Glutamatergic neuron (in vitro differentiated cells): ENCODE results near the gene ZNRF1. TPM values are rescaled to one million over a fixed set of nuclear protein-coding genes. Genes with fewer than 3 reads are reported as not detected.

Experiments used
- DNase-seq: peaks from one replicate; pipeline ENCODE4 v3.0.0; 2022
- H3K27ac Mint-ChIP-seq: one replicate; pipeline ENCODE4 v1.8.0; 2020; ENCODE audit warnings: mild to moderate bottlenecking, mixed read lengths, inconsistent platforms; ENCODE audit not compliant: unreplicated experiment
- H3K27me3 Mint-ChIP-seq: one replicate; pipeline ENCODE4 v1.8.0; 2020; ENCODE audit warnings: mild to moderate bottlenecking, moderate library complexity, mixed read lengths, inconsistent platforms; ENCODE audit not compliant: unreplicated experiment
- H3K36me3 Mint-ChIP-seq: one replicate; pipeline ENCODE4 v1.8.0; 2020; ENCODE audit warnings: mild to moderate bottlenecking, mixed read lengths, inconsistent platforms; ENCODE audit not compliant: unreplicated experiment
- H3K4me1 Mint-ChIP-seq: one replicate; pipeline ENCODE4 v1.8.0; 2020; ENCODE audit warnings: mild to moderate bottlenecking, low read depth, mixed read lengths, inconsistent platforms; ENCODE audit not compliant: unreplicated experiment
- H3K4me3 Mint-ChIP-seq: one replicate; pipeline ENCODE4 v1.8.0; 2020; ENCODE audit warnings: mild to moderate bottlenecking, mixed read lengths, inconsistent platforms; ENCODE audit not compliant: unreplicated experiment
- H3K9me3 Mint-ChIP-seq: one replicate; pipeline ENCODE4 v1.8.0; 2020; ENCODE audit warnings: mild to moderate bottlenecking, moderate library complexity, mixed read lengths, inconsistent platforms; ENCODE audit not compliant: unreplicated experiment
- CTCF ChIP-seq: fragments of 200-600 bp; sonication (generic); IDR thresholded peaks from one replicate; pipeline ENCODE4 v1.5.0; 2021; ENCODE audit not compliant: partially characterized antibody, unreplicated experiment
- total RNA-seq: library from RNA; stranded (reverse); fragmentation: NEBNext Ultra II Directional; extraction: Animal tissue kit (Norgen Biotek cat#: 25700); gene quantifications from one replicate; pipeline ENCODE4 v1.2.1, GENCODE V29; 2021; ENCODE audit not compliant: unreplicated experiment

Gene ZNRF1
- total RNA-seq, 1 donor from 2014 or later, result 55.3 TPM

- Mint-ChIP-seq H3K9me3 (peaks cover 3% of the 10 kb centered on the region), H3K4me1 (peaks cover 3% of the 10 kb centered on the region), H3K27ac (no peak overlapping the region), H3K27me3 (peaks cover 5% of the 10 kb centered on the region), H3K4me3 (no peak overlapping the region), H3K36me3 (peaks cover 2% of the 10 kb centered on the region)
- no peak for TF ChIP-seq CTCF
- no peak for DNase-seq
Observed at GRCh38 chr16:75116911-75117245, 118.1 kb downstream of the ZNRF1 start.

GRCh38 chr16:75118943-75119539 is 120.2 kb downstream of the ZNRF1 start:
- no peaks in the 10 kb centered on the region for H3K27me3 Mint-ChIP-seq
- H3K4me1 Mint-ChIP-seq, result no peaks in the 10 kb centered on the region
- H3K27ac Mint-ChIP-seq, result no peak overlapping the region
- no peak for DNase-seq
- H3K9me3 Mint-ChIP-seq, result peaks cover 7% of the 10 kb centered on the region
- peaks cover 11% of the 10 kb centered on the region for H3K36me3 Mint-ChIP-seq
- TF ChIP-seq CTCF, result no peak
- H3K4me3 Mint-ChIP-seq, result no peak overlapping the region

- Mint-ChIP-seq H3K27me3 (no peaks in the 10 kb centered on the region), H3K4me3 (no peak overlapping the region), H3K9me3 (peaks cover 6% of the 10 kb centered on the region), H3K36me3 (peaks cover 11% of the 10 kb centered on the region), H3K4me1 (no peaks in the 10 kb centered on the region), H3K27ac (no peak overlapping the region)
- TF ChIP-seq CTCF, result no peak
- no peak for DNase-seq
Observed at GRCh38 chr16:75120253-75120652, 121.4 kb downstream of the ZNRF1 start.

- Mint-ChIP-seq H3K4me3 (no peak overlapping the region), H3K36me3 (peaks cover 11% of the 10 kb centered on the region), H3K27ac (no peak overlapping the region), H3K4me1 (no peaks in the 10 kb centered on the region), H3K27me3 (no peaks in the 10 kb centered on the region), H3K9me3 (peaks cover 8% of the 10 kb centered on the region)
- TF ChIP-seq CTCF, result no peak
- DNase-seq, result no peak
Observed at GRCh38 chr16:75121949-75122568, 123.2 kb downstream of the ZNRF1 start.

GRCh38 chr16:75122609-75123008 is 123.8 kb downstream of the ZNRF1 start:
- DNase-seq, result no peak
- no peak for TF ChIP-seq CTCF
- H3K4me3 Mint-ChIP-seq, result no peak overlapping the region
- peaks cover 13% of the 10 kb centered on the region for H3K9me3 Mint-ChIP-seq
- no peak overlapping the region for H3K27ac Mint-ChIP-seq
- H3K36me3 Mint-ChIP-seq, result peaks cover 11% of the 10 kb centered on the region
- no peaks in the 10 kb centered on the region for H3K27me3 Mint-ChIP-seq
- H3K4me1 Mint-ChIP-seq, result no peaks in the 10 kb centered on the region
